TTC549 (cell line): ENCODE measurements around the gene PRSS21.

Source experiments
- FAIRE-seq: peaks from 2 replicates; lab custom pipeline; 2012; peaks lifted over from hg19 to GRCh38; lab: Jason Lieb, UNC

The PRSS21 gene

DNA sequence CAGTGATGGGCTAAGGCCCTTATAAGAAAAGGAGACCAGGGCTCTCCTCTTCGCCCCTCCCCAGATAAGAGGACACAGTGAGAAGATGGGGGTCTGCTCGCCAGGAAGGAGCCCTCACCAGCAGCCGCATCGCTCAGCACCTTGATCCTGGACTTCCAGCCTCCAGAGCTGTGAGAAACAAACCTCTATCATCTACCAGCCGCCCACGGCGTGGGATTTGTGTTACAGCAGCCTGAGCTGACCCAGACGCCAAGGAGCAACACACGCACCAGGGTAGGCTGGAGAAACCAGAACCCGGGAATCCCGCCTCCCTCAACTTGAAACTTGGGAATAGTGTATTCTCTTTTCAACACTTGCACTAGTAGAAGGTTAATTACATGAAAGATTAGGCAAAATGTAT lies 8.9 kb downstream of the PRSS21 start:
- FAIRE-seq, result no peak

DNA sequence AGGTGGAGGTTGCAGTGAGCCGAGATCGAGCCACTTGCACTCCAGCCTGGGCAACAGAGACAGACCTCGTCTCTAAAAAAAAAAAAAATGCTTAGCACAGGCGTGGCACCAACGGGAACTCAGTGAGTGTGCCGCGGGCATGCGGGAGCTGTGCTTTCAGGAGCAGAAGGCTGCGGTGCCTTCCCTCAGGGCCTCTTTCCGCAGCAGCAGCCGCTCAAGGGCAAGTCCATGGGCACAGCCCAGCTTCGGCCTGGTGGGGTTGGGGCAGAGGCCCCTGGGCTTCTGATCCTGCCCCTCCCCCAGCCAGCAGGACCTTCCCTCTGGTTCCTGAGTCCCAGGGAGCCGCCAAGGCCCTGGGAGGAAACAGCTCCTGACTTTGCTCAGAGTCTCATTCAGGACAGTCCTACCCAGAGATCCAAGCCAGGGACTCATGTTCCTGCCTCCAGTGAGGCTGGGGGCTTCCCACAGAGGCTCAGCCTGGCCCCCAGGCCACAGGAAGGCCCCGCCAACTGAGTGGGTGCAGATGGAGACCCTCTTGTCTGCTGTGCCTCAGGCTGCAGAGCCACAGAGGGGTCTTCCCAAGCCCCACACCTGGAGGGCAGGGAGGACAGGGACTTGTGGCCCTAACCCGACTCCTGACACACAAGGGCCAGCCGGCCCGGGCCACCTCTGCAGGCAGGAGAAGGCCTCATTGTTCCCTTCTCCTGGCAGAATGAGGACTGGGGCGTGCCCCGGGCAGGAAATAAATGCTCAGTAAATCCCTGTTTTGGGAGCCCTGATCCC lies 9.7 kb downstream of the PRSS21 start:
- no peak for FAIRE-seq

DNA sequence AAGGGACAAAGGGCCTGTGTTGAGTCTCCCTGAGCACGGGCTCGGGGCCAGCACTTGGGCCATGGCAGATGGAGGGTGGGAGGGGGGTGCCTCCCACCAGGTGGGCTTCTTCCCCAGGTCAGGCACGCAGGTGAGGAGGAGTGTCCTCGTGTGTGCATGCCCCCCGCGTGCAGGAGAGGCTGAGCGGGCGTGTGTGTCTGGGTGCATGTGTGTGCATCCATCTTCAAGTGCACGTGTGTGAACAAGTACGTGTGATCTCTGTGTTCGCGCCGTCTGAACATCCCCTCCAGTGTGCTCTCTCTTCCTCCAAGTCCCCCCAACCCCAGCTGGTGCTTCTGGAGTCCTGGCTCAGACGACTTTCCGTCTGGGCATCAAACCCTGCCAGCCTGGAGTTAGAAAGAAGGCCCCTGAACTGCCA lies 10.3 kb downstream of the PRSS21 start:
- no peak for FAIRE-seq

DNA sequence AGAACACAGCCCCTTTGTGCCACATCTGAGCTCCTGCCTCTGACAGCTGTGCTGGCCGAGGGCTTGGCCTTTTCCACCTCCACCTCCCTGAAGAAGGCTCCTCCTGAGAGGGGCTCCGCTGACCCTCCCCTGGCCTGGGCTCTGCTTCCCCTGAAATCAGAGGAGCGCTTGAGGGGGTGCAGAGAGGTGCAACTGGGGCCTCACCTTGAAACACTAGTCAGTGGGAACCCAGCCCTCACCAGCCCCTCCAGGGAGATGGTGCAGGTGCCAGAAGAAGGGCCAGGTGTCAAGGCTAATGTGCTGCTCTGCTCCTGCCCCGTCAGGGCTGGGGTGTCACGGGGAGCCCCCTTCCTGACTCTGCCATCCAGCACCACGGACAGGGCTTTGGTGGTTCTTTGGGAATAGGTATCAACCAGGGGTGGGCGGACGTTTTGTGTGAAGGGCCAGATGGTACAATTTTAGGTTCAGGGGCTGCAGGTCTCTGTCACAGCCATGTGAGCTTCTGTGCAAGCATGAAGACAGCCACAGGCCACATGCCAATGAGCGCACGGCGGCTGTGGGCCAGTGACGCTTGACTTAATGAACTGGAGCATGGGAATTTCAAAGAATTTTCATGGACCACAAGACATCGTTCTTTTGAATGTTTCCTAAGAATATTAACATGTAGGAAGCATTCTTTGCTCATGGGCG lies 10.9 kb downstream of the PRSS21 start:
- FAIRE-seq, result no peak

DNA sequence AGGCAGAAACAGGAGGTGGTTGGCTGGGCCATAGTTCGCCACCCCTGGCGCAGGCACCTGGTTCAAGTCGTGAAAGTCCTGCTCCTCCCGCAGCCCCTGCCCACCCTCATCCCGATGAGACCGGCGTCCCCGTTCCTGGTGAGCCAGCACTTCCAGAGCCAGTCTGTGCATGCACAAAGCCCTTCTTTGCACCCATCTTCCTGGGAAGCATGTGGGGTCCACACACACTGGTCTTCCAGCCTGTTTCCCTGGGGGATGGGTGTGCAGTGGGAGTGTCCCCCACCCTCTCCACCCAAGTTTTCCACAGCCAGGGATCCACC lies 11.4 kb downstream of the PRSS21 start:
- no peak for FAIRE-seq

DNA sequence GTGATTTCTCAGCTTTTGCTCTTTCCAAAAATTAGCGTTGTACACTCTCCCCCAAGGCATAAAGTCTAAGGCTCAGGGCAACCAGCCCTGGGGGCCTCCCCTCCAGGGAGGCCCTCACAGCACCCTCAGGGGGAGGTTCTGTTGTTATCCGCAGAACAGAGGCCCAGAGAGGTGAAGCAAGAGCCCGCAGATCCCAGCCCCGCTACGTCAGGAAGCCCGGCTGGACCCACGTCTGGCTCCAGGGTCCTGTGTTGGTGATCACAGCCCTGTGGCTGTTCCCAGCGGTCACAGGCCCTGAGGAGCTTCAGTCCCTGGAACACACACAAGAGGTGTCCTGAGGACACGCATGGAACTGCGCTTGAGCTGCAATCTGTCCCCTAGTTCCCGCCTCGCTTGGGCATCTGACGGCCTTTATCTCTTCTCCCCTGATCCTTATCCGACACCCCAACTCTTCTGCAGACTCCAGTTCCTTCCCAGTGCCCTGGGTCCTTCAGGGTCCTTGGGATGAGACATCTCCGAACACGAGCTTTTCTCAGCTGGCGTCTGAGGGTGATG lies 11.9 kb downstream of the PRSS21 start:
- FAIRE-seq, result no peak

DNA sequence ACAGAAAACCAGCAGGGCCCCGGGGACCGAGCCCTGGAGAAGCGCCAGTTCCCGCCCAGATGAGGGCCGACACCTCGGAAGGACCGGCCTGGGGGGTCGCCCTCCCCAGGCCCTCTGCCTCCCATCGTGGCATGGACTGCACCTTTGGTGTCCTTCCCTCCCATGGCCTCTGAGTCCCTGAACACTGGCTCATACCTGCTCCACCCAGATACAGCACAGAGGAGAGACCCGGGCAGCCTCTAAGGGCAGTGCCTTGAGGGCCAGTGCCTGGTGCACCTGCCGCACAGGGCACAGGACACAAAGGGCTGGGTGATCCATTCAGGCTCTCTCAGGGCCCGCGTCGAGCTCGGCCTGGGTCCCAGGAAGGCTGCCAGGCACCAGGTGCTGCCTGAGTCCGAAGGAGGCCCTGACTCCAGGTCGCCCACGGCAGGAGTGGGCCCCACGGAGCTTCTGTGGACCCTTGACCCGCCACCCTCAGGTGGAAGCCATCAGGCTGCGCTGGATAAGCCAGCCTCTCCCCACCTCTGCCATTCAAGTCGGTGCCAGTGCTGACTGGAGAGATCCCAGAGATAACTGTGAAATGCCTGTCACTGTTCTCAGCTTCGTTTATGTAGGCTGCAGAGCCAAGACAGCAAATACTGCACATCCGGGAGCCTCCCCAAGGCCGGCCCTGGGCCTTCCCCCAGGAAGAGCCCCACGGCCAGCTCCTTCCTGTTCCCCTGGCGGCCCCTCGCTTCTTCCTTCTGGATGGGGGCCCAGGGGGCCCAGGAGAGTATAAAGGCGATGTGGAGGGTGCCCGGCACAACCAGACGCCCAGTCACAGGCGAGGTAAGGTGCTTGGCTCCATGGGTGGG lies 12.7 kb downstream of the PRSS21 start, which contains the start of gene ZG16B:
Gene ZG16B (plus strand): TSS at position 803 of the 854 bp plus-strand sequence. CDS start 139 bp downstream, outside the sequence.
- no peak for FAIRE-seq

DNA sequence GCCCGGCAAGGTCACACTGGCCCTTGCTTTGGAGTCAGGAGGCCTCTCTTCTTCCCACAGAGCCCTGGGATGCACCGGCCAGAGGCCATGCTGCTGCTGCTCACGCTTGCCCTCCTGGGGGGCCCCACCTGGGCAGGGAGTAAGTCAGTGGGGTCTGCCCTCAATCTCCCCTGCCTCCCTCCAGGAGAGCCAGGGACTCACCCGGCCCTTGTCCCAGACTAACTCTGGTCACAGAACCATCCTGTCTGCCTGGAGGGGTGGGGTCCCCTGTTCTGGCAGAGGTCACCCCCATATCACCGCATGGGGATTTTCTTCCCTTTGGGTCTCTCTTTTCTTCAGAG lies 13.3 kb downstream of the PRSS21 start:
- no peak for FAIRE-seq

DNA sequence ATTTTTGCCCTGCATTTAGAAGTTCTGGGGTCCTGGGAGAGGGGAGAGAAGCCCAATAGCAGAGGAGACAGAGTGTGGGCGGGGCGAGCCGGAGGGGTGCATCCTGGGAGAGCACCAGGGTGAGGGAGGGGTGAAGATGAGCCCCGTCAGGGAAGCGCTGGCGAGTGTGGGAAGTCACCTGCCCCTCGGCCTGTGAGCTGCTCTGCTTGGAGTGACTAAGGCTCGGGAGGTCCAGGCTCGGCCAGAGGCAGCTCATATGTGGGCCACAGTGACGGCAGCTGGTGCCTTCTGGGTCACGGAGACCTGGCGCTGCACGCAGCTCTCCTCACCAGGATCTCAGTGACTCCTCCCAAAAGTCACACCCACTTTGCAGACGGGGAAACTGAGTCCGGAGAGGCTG lies 14.2 kb downstream of the PRSS21 start:
- FAIRE-seq, result no peak

DNA sequence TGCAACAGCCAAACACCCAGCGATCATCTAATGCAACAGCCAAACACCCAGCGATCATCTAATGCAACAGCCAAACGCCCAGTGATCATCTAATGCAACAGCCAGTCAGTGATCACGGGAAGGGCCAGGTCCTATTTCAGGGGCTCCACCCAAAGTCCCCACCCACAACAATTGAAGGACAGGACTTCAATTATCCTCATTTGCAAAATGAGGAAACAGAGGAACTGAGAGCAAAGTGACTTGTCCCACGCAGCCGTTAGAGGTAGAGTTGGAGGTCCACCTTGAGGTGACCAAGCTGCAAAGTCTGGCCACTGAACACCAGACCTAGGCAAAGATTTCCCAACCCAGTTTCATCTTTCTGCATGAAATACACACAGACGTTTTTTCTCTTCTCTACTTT lies 16.7 kb downstream of the PRSS21 start:
- no peak for FAIRE-seq

DNA sequence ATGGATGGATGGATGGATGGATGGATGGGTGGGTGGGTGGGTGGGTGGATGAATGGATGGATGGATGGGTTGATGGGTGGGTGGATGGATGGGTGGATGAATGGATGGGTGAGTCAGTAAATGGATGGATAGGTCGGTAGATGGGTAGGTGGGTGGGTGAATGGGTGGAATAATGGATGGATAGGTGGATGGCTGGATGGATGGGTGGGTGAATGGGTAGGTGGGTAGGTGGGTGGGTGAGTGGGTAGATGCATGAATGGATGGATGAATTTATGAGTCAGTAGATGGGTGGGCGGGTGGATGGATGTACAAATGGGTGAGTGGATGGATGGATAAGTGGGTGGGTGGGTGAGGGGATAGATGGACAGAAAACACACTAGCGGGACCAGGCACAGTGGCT lies 17.9 kb downstream of the PRSS21 start:
- no peak for FAIRE-seq

DNA sequence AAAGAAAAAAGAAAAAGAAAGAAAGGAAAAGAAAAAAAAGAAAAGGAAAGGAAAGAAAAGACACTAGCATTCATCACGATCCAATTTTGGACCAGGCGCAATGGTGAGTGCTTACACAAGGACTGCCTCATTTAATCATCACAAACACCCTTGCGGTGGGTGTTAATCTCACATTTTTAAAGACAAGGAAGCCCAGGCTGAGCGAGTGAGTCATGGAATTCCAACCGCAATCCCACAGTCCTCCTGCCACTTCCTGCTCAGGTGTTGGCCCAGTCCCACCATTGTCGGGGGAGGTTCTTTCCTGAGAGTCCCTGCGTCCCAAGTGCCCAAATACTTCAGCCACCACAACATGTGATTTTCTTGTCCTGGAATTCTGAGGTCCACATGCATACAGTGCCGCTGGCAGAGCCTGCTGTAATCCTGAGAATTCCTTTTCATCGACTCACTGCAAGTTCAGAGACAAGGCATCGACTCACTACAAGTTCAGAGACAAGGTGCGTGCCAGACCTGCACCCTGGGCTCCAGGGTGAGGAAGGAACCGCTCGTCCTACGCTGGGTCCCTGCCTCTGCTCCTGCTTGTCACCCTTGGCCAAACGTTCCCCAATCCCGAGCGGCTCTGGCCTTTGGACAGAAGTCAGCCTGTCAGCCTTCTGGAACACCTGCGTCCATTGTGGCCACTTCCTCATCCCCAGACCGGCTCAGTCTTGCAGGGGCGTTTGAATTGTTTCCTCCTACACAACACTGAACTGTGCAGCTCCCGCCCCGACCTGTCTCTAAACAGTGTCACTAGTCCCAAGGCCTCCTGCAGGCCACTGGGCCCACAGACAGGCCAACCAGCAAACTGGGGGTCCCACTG lies 18.8 kb downstream of the PRSS21 start:
- no peak for FAIRE-seq

DNA sequence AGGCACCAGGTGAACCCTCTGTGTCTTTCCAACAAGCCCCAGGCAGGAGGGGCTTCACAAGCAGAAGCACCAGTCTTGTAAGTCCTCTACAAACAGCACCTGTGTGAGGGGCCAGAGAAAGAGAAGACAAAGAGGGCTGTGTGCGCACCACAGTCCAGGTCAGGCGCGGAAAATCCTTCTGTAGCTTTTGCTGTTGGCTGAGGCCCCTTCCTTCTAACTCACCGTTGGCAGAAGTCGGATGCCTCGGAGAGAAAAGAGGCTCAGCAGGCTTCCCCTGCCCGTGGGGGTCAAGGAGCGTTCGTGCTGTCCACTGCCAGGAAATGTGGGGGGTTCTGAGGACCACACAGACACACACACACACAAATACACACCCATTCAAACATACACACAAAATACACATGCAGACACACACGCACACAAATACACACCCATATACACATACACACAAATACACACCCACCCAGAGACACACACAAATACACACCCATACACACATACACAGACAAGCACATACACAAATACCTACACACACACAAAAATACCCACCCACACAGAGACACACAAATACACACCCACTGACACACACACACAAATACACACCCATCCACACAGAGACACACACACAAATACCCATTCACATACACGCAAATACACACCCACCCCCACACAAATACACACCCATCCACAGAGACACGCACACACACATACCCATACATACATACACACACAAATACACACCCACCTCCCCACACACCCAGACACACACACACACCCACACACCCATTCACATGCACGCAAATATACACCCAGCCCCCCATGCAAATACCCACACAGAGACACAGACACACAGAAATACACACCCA lies 19.8 kb downstream of the PRSS21 start:
- no peak for FAIRE-seq

DNA sequence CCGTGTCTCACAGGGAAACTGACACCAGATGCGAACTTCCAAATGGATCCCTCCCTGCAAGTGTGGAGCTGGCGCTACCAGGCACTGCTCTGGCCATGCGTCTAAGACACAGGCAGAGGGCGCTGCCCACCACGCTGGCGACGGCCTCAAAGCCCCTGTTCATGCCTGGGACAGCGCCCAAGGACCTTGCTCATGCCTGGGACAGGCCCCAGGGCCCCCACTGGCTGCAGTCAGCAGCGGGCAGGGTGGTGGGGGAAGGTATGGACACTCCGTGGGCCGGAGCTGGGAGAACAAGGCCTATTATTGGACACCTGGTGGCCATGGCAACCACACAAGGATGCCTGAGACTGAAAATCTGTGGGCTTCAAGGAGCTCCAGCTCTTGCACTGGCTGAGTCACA lies 21.9 kb downstream of the PRSS21 start:
- FAIRE-seq, result no peak

DNA sequence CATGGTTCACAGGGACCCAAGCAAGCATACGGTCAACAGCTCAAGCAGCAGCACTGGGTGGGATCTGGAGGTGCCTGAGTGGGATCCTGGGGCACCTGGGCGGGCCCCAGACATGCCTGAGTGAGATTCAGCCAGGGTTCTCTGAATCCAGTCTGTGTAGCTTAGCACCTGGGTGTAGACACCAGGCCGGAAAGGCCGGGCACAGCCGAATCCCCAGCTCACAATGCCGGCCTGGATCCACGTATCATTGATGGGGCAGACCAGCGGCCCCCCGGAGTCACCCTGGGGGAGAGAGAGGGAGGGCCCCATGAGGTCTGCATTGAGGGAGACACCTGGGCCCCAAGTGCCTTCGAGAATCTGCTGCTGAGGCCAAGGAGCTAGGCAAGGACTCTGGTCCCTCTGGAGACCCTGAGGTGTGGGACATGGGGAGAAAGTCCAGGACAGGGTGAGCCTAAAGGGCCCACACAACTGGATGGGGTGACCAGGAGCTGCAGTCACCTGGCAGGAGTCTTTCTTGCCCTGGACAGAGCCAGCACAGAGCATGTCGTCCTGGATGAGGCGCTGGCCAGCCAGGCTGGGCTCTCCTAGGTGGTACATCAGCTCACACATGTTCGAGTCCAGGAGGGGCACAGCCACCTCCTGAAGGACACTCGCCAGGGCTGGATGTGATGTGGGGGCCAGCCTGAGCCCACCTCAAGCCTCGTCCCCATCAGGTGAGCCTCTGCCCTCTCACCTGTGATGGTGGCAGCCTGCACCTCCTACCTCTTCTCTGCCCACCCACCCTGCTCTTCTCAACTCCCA lies 22.8 kb downstream of the PRSS21 start:
- FAIRE-seq, result no peak

DNA sequence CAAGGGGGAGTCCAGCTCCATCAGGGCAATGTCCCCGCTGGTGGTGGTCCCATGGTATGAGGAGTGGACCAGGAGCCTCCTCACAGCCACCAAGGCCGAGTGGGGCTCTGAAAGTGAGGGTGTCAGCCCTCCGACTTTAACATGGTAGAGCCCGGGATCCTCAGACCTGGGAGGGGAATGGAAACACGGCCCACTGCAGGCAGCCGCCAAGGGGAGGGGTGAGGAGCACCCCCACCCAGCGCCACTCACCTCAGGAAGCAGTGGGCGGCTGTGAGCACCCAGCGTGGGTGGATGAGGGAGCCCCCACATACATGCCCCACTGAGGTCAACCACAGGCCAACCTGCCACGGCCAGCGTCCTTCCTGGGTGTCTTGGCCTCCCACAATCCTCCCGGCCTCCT lies 23.9 kb downstream of the PRSS21 start:
- no peak for FAIRE-seq

DNA sequence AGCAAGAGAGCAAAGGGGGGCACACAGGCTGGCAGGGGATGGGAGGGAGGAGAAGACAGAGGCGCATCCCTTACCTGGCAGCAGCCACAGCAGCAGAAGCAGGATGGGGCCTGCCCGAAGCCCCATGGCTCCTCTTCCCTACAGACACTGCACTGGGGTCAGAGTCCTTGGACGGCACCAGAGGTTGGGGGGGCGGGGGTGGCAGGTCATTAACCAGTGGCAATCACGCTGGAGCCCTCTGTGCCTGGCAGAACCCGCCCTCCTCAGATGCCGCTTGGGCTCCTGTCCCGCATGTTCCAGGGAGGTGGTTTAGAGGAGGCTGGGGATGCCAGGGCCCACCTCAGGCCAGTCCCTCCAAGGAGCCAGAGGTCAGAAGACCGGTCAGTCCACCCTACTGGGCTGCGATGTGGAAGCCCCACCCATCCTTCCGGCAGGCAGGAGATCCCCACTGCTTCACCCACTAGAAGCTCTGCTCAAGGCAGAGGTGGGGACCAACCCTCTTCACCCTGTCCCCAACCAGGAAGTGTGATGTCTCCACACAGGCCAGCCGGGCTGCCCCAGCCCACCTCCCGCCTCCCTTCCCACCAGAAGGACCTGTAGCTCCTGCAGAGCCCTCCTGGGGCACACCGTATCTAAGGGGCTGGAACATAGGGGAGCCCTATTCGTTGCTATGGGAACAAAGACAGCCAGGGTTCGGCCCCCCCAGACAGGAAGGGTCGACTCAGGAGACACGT lies 24.7 kb downstream of the PRSS21 start:
- no peak for FAIRE-seq

DNA sequence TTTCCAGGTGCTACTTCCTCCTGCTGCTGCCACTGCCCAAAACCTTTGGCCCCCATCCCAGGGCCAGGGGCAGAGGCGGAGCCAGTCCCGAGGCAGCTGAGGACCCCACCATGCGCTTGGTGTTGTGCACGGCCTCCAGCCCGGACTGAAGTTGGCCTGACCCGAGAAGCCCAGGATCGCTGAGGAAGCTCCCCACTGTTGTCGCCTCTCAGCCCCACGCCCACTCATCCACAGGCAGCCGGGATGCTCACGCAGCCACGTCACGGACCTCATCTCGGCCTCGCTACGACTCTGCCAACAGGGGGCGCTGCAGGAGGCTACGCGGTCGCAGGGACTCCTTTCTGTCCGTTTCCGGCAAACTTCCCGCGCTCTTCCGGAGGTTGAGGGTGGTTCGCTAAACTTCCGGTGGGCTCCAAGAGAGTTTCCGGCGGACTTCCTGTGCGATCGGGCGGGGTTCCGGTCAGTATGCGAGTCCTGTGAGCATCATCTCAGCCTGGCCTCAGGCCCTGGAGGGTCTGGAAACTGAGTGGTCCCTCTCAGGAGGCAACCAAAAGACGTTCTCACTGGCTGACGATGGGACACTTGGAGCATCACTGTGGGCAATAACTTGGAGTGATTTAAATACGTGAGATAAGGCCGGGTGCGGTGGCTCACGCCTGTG lies 25.4 kb downstream of the PRSS21 start:
- no peak for FAIRE-seq

DNA sequence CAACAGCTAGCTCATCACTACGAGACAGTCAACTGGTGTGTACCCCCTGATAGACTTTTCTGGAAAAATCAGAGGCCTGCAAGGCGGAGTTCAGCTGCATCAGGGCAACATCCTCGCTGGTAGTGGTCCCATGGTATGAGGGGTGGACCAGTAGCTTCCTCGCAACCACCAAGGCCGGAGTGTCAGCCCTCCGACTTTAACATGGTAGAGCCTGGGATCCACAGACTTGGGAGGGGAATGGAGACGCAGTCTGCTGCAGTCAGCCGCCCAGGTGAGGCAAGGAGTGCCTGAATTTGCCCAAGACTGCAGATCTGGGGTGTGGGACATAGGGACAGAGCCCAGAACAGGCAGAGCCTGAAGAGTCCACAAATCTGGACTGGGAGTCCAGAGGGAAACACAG lies 26.5 kb downstream of the PRSS21 start:
- FAIRE-seq, result no peak
